SU-DHL-6 (cell line): Measurements from ENCODE around the gene KRT6A.
"Not testable (repeated sequence)": the region's sequence is repeated elsewhere in the genome, so short reads cannot be mapped to it uniquely, and the experiment has no call there.

ENCODE experiments used
- H2AFZ ChIP-seq: fragments of 200-600 bp; sonication (generic); 2 replicates; pipeline ENCODE4 v1.6.1; 2014; ENCODE audit warnings: low read depth, mild to moderate bottlenecking, moderate library complexity, mixed read lengths, antibody characterized with exemption, low read length; ENCODE audit not compliant: severe bottlenecking
- H3F3A ChIP-seq: fragments of 200-600 bp; shearing (Covaris generic); 2 replicates; pipeline ENCODE4 v1.6.0; 2016; ENCODE audit warnings: antibody characterized with exemption, mild to moderate bottlenecking; ENCODE audit not compliant: insufficient read depth
- H3K27ac ChIP-seq: fragments of 200-600 bp; sonication (generic); 2 replicates; pipeline ENCODE4 v1.5.1; 2016; ENCODE audit warnings: low read depth, mild to moderate bottlenecking, low read length, moderate library complexity, mixed read lengths
- H3K27me3 ChIP-seq: fragments of 200-600 bp; sonication (generic), shearing (Covaris generic); 2 replicates; pipeline ENCODE4 v1.6.0; 2014; ENCODE audit warnings: mild to moderate bottlenecking, low read length
- H3K36me3 ChIP-seq: fragments of 200-600 bp; sonication (generic); 2 replicates; pipeline ENCODE4 v1.6.1; 2014; ENCODE audit warnings: mild to moderate bottlenecking, low read length, mixed read lengths
- H3K4me2 ChIP-seq: fragments of 300-600, 200-600 bp; shearing (Covaris generic), sonication (generic); 2 replicates; pipeline ENCODE4 v1.6.0; 2014; ENCODE audit warnings: low read length, low read depth, mild to moderate bottlenecking; ENCODE audit not compliant: poor library complexity, severe bottlenecking
- H3K4me3 ChIP-seq: fragments of 200-600 bp; sonication (generic); 2 replicates; pipeline ENCODE4 v1.5.1; 2014; ENCODE audit warnings: antibody characterized with exemption, low read length, mild to moderate bottlenecking, mixed read lengths; ENCODE audit not compliant: insufficient read depth, poor library complexity, severe bottlenecking
- H3K79me2 ChIP-seq: fragments of 200-600 bp; sonication (generic); 2 replicates; pipeline ENCODE4 v1.6.1; 2014; ENCODE audit warnings: mild to moderate bottlenecking, low read length, moderate library complexity; ENCODE audit not compliant: insufficient read depth
- H3K9ac ChIP-seq: fragments of 200-600 bp; sonication (generic); 2 replicates; pipeline ENCODE4 v1.7.0; 2014; ENCODE audit warnings: mild to moderate bottlenecking, low read length
- H3K9me2 ChIP-seq: fragments of 200-600 bp; sonication (generic); replicated peaks from 2 replicates; pipeline ENCODE4 v1.6.1; 2014; ENCODE audit warnings: low read length; ENCODE audit not compliant: insufficient read depth
- H3K9me3 ChIP-seq: fragments of 200-600 bp; sonication (generic); 2 replicates; pipeline ENCODE4 v1.6.1; 2014; ENCODE audit warnings: low read length, mixed read lengths; ENCODE audit not compliant: insufficient read depth
- H4K20me1 ChIP-seq: fragments of 200-600 bp; sonication (generic); 2 replicates; pipeline ENCODE4 v1.6.1; 2014; ENCODE audit warnings: low read depth, mild to moderate bottlenecking, antibody characterized with exemption, low read length, moderate library complexity, mixed read lengths
- CTCF ChIP-seq: fragments of 200-600 bp; sonication (generic); IDR thresholded peaks from one replicate; pipeline ENCODE4 v1.5.1; 2017; ENCODE audit warnings: antibody characterized with exemption, mild to moderate bottlenecking, low read length, moderate library complexity; ENCODE audit not compliant: insufficient read depth, poor library complexity, severe bottlenecking
- EZH2phosphoT487 ChIP-seq: fragments of 200-600 bp; sonication (generic), shearing (Covaris generic); conservative IDR thresholded peaks from 2 replicates; pipeline ENCODE4 v1.6.1; 2018; ENCODE audit warnings: mild to moderate bottlenecking, antibody characterized with exemption, low read length, moderate library complexity, mixed read lengths

KRT6A gene

GRCh38 chr12:52448228-52448627 is 44.8 kb downstream of the KRT6A start:
- Histone ChIP-seq H2AFZ (no peak overlapping the region), H3K4me2 (no peak overlapping the region), H3K79me2 (no peaks in the 10 kb centered on the region), H3F3A (no peaks in the 10 kb centered on the region), H3K9me3 (no peaks in the 10 kb centered on the region), H3K36me3 (no peaks in the 10 kb centered on the region), H3K27ac (no peak overlapping the region), H3K9me2 (no peaks in the 10 kb centered on the region), H3K27me3 (no peaks in the 10 kb centered on the region), H4K20me1 (no peaks in the 10 kb centered on the region), H3K9ac (no peak overlapping the region), H3K4me3 (no peak overlapping the region)
- TF ChIP-seq CTCF (no peak), EZH2phosphoT487 (no peak)

- H3K79me2 ChIP-seq, H4K20me1 ChIP-seq, H3K9ac ChIP-seq, H3K9me3 ChIP-seq, H2AFZ ChIP-seq, H3K27ac ChIP-seq, H3K27me3 ChIP-seq, H3F3A ChIP-seq, H3K4me3 ChIP-seq, H3K36me3 ChIP-seq, H3K9me2 ChIP-seq, H3K4me2 ChIP-seq: not testable (repeated sequence)
These were observed 45.9 kb downstream of the KRT6A start for GRCh38 chr12:52447196-52447595.

- no peak for TF ChIP-seq EZH2phosphoT487
- TF ChIP-seq CTCF: no peak
- Histone ChIP-seq H3K9me3 (no peaks in the 10 kb centered on the region), H3K79me2 (no peaks in the 10 kb centered on the region), H3F3A (no peaks in the 10 kb centered on the region), H3K4me3 (no peak overlapping the region), H2AFZ (no peak overlapping the region), H3K4me2 (no peak overlapping the region), H3K36me3 (no peaks in the 10 kb centered on the region), H4K20me1 (no peaks in the 10 kb centered on the region), H3K27ac (no peak overlapping the region), H3K9me2 (no peaks in the 10 kb centered on the region), H3K27me3 (no peaks in the 10 kb centered on the region), H3K9ac (no peak overlapping the region)
These were observed 46.6 kb downstream of the KRT6A start for GRCh38 chr12:52446367-52447045.

- no peaks in the 10 kb centered on the region for H3K9me2 ChIP-seq
- no peaks in the 10 kb centered on the region for H3F3A ChIP-seq
- H2AFZ ChIP-seq: no peak overlapping the region
- H3K27me3 ChIP-seq: no peaks in the 10 kb centered on the region
- H3K79me2 ChIP-seq: no peaks in the 10 kb centered on the region
- no peak overlapping the region for H3K4me2 ChIP-seq
- no peaks in the 10 kb centered on the region for H3K9me3 ChIP-seq
- no peaks in the 10 kb centered on the region for H4K20me1 ChIP-seq
- no peaks in the 10 kb centered on the region for H3K36me3 ChIP-seq
- no peak for TF ChIP-seq CTCF
- TF ChIP-seq EZH2phosphoT487: no peak
- H3K4me3 ChIP-seq: no peak overlapping the region
- H3K27ac ChIP-seq: no peak overlapping the region
- H3K9ac ChIP-seq: no peak overlapping the region
These were observed 47.2 kb downstream of the KRT6A start for GRCh38 chr12:52445876-52446275.
